Germinal center (tissue), 1 donor: ENCODE data around the gene ZNF57.
"Not testable (repeated sequence)": the region's sequence is repeated elsewhere in the genome, so short reads cannot be mapped to it uniquely, and the experiment has no call there.

ENCODE experiments used
- DNase-seq: peaks from one replicate; pipeline ENCODE4 v3.0.0; 2012; ENCODE audit warnings: mixed read lengths, low spot score

ZNF57 gene

DNA sequence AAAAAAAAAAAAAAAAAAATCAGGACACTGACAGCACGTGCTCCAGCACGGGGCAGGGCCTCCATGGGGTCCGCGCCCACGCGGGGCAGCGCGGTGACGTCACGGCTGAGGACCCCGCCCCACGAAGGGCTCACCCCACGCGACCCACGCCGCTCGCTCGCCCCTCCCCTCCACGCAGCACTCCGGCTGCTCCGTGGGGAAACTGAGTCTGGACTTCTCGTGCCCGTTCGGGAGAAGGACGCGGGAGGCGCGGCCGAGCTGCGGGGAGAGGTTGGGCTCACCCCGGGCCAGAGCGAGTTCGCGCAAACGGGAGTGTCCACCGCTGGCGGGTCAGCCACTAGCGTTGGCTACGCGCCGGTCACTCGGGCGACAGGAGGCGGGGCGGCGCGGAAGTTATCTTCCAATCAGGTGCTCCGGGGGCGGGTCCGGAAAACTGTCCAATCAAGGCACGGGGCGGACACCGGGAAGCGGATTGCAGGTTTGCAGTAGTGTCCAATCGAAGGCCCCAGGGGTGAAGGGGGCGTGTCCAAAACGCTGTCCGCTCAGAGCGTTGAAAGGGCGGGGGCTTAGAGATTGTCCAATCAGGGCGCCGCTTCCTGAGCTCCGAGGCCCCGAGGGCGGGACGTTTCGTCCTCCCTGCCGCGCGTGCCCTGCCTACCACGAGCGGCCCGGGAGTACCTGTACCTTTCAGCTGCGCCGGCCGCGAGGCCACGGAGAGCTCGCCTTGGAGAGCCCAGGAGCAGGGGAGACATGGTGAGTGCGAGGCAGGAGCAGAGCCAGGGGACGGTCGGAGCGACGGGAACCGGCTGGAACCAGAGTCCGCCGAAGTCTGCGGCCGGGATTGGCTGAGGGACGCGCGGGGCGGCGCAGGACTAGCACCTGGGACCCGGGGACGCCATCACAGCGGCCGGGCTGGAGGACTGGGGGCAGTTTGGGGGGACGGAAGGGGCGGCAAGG is at the start of gene ZNF57:
Gene ZNF57, plus strand, starts transcription at position 633 of the 957 bp plus-strand sequence. Its CDS starts 118 bp downstream, at position 751.
- DNase-seq: peak; percentile 99

DNA sequence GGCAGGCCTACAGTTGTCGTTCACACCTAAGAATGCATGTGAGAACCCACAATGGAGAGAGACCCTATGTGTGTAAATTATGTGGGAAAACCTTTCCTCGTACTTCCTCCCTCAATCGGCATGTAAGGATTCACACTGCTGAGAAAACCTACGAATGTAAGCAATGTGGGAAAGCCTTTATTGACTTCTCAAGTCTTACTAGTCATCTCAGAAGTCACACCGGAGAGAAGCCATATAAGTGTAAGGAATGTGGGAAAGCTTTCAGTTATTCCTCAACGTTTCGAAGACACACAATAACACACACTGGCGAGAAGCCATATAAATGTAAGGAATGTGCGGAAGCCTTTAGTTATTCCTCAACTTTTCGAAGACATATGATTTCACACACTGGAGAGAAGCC is 48.1 kb upstream of the ZNF57 start:
- no peak for DNase-seq

DNA sequence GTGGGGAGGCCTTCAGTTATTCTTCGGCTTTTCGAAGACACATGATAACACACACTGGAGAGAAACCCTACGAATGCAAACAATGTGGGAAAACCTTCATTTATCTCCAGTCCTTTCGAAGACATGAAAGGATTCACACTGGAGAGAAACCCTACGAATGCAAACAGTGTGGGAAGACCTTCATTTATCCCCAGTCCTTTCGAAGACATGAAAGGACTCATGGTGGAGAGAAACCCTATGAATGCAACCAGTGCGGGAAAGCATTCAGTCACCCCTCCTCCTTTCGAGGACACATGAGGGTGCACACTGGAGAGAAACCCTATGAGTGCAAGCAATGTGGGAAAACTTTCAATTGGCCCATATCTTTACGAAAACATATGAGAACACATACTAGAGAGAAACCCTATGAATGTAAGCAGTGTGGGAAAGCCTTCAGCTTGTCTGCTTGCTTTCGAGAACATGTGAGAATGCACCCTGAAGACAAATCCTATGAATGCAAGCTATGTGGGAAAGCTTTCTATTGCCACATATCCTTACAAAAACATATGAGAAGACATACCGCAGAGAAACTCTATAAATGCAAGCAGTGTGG is 47.6 kb upstream of the ZNF57 start:
- no peak for DNase-seq

DNA sequence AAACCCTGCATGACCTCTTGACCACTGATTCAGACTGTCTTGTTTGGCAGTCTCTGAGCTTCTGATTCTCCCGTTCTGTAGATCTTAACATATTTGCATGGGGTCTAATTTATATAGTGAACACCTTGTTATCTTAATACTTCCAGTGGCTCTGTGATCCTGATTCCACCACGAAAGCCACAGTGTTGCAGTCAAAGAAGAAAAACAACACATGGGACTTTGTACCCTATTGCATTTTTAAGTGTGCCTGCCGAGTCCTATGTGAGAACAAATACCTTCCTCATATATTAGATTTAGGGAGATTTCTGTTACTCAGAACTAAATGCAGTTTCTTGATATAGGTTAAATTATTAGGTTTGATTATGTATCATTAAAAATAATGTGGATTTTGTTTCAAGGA is 45.9 kb upstream of the ZNF57 start:
- no peak for DNase-seq

DNA sequence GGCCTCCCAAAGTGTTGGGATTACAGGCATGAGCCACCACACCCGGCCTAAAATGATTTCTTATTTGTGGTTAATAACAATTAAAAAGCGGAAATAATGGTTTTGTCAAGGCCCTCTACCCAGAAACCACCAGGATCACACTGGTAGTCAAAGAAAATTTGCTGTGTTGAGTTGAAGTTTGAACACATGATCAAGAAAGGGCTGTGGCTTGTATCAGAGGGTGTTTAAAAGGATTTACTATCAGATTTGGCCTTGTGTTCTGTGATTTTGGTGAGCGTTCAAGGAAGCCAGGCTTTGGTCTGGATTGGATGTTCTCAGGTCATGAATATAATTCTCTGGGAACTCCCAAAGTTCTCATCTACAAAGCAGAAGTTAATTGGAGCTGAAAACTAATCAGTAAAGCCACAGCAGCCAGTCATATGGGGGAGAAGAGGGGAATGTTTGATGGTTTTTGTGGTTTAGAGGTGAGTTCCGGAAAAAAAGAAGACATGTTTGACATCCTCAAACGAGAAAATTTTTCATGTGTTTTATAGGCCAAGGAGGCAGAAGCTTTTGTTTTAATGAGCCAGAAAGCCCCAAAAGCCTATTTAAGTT is 44.2 kb upstream of the ZNF57 start:
- no peak for DNase-seq

DNA sequence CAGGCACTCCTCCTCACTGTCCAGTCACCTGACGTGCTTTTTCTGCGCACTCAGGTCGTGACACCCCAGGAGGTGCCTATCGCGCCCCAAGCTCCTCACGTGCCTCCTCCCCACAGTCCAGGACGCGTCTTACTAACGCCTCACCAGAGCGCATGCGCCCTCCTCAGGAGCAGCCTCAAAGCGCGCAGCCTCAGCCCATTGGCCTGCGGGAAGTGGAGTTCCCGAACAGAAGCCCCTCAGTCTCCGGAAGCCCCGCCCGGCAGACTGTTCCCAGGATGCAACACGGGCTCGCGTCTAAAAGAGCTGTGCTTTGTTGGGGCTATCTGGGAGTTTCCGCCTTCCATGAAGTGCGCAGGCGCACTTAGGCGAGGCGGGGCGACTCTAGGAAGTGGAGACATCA is 41.9 kb upstream of the ZNF57 start:
- no peak for DNase-seq

DNA sequence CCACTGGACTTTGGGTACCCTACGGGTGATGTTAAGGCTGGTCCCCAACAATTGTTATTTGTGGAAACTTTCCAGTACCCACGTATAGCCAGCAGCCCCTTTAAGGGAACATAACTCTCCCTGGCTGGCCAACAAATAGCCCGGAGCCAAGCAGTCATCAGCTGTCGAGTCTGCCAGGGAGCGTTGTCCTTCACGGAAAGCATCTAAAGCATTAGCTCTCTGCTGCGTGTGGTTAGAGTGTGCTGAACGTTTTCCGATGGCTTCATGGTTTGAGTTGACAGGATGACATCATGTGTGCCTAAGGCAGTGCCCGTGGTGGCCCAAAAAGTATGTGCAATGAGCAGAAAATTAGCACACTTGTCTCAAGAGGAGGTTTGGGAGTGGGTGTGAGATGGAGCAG is 36.9 kb upstream of the ZNF57 start:
- no peak for DNase-seq

DNA sequence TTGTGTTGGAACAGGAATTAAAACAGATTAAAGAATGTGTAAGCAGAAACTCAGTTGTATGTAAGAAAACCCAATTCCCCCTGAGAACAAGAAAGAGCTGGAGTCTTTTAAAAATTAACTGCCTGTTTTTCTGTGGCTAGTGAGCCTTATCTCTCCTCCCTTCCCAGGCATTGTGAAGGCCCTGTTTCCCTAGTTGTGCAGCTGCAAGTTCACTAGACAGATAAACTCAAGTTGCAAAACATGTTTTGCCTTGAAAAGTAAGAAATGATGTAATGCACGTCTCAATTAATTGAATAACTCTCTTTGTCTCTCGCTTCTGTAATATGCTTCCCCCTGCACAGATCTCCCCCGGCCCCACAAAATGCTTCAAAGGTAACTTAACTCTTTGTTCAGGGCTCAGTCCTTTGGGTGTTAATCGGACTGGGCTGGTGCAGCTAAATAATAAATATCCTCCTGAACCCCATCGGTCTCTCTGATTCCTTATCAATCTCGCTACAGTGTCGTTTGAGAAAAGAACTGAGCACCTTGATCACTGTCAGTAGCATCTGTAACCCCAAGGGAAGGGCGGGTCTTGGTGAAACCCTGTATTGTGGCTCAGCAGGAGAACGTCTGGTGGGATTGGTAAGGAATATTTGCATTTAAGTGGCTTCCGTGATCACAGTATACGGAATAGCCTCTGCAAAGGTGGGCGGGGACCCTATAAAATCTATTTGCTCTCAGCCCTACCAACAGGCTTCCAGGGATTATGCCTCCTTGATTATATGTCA is 35.2 kb upstream of the ZNF57 start:
- no peak for DNase-seq

DNA sequence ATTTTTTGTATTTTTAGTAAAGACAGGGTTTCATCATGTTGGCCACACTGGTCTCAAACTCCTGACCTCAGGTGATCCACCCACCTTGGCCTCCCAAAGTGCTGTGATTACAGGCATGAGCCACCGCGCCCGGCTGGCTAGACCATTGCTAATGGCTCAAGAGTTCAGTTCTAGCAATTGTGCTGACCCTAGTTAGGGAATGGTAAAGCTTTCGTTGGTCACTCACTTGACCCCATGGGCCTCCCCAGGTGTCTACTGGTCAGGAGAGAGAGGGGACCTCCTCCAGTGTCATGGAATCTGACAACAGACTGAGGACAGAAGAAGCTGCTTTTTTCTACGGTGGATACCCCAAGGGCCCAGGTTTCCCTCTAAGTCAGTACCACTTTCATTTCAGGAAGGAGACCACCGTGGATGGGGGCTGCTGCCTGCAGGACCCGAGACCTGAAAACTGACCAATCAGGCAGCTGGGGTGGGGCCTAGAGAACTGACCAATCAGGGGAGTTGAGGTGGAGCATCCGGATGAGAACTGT is 34.2 kb upstream of the ZNF57 start:
- no peak for DNase-seq

DNA sequence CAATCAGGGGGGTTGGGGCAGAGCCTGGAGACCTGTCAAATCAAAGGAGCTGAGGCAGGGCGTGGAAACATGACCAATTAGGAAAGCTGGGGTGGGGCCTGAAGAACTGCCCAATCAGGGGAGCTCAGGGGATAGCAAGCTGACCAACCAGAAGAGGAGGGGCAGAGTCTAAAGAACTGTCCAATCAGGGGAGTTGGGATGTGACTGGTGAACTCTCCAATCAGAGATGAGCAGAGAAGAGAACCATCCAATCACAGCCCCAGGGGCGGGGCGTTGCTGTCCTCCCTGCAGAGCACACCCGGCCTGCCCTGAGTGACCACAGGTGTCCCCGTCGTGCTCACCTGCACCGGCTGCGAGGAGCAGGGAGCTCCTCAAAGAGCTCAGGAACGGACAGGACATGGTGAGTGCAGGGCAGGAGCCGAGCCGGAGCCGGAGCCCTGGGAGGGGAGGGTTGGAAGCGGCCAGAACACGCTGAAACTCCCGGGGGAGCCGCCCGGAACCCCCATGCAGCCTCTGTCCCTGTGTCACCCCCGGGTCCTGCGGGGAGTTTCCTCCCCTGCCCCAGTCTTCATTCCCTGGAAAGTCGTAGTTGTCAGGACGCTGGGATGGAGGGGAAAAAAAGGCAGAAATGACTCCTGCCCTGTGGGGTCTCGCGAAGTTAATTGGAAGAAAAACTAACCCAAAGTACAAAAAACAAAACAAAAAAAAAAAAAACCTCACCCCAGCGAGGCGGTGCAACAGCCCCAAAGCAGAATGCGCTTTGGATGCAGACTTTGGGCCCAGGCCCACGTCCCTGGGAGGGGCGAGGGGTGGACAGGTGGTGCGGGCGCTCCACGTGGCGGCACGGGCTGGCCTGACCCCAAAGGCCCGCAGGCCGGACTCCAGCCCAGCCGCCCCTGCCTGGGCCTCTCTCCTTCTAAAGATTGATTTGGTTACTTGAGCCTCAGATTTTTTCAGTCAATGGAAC is 33.4 kb upstream of the ZNF57 start, which contains the start of gene ZNF556:
Gene ZNF556, plus strand, starts transcription at position 311 of the 967 bp plus-strand sequence. Its CDS starts 87 bp downstream, at position 398.
- DNase-seq: peak; percentile 19

DNA sequence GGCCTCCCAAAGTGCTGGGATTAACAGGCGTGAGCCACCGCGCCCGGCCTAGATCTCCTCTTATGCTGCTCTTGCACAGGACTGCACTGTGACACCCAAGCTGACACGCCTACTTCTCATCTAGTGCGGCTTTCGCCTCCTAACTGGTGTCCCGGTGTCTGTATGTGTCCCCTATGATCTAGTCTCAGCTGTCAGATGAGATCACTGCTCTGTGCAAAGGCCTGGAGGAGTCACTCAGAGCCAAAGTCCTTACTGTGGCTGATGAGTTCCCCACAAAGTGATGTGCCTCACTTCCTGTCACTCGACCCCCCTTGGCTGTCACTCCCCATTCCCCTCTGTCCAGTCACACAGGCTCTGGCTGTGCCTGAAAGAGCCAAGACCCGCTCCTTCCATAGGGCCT is 31.1 kb upstream of the ZNF57 start:
- DNase-seq: no peak

DNA sequence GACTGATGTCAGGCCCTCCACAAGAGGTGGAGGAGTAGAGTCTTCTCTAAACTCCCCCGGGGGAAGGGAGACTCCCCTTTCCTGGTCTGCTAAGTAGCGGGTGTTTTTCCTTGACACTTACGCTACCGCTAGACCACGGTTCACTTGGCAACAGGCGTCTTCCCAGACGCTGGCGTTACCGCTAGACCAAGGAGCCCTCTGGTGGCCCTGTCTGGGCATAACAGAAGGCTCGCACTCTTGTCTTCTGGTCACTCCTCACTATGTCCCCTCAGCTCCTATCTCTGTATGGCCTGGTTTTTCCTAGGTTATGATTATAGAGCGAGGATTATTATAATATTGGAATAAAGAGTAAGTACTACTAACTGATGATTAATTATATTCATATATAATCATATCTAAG is 28.6 kb upstream of the ZNF57 start:
- DNase-seq: not testable (repeated sequence)

DNA sequence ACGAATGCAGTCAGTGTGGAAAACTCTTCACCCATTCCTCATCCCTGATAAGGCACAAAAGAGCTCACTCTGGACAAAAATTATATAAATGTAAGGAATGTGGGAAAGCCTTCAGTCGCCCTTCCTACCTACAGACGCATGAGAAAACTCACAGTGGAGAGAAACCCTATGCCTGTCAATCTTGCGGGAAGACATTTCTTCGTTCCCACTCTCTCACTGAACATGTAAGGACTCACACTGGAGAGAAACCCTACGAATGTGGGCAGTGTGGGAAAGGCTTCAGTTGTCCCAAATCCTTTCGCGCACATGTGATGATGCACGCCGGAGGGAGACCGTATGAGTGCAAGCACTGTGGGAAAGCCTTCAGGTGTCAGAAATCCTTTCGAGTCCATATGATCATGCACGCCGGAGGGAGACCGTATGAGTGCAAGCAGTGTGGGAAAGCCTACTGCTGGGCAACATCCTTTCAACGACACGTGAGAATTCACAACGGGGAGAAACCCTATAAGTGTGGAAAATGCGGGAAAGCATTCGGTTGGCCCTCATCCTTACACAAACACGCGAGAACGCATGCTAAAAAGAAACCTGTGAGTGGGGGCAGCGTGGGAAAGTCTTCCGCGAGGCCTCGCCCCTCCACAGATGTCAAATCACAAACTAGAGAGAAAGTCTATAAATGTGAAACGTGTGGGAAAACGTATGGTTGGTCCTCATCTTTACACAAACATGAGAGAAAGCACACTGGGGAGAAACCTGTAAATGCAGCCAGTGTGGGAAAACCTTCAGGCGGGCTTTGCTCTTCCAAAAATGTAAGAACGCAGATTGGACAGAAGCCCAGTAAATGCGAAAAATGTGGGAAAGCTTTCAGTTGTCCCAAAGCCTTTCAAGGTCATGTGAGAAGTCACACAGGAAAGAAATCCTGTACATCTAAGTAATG is 23.1 kb upstream of the ZNF57 start:
- DNase-seq: no peak

DNA sequence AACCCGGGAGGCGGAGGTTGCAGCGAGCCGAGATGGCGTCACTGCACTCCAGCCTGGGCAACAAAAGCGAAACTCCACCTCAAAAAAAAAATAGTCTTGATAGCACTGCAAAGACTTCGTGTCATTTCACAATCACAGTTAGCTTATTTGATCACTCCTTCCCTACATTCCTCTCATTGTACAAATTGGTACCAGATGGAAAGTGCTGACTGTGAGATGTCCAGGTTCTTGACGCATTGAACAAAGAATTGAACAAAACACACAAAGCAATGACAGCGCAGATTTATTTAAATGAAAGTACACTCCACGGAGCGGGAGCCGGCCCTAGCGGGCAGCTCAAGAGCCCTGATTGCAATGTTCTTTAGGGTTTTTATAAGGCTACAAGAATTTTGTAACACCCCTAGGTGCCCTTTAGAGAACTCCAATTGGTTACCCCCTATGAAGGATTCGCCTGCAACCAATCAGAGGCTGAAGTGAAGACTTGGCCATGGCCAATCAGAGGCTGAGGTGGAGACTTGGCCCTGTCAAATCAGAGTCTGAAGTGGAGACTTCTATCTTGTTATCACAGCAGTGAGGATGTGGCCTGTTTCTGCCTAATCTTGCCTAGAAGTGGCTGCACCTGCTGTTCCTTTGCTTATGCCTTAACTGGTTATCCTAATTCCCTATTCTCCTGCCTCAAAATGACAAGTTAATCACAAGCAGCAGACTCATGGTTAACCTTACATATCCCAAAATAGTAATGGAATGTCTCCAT is 16.9 kb upstream of the ZNF57 start:
- DNase-seq: no peak

DNA sequence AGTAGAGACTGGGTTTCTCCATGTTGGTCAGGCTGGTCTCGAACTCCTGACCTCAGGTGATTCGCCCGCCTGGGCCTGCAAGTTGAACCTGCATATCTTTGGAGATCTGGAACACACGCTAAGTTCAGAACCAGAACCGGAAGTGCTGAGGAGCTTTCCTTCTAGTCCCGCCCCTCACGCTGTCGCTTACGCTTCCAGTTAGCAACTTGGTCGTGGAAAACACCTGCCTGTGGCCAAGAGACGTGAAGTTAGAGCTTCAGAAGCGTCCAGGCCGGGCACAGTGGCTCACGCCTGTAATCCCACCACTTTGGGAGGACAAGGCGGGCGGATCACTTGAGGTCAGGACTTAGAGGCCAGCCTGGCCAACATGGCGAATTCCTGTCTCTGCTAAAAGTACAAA is 15.0 kb upstream of the ZNF57 start:
- no peak for DNase-seq

DNA sequence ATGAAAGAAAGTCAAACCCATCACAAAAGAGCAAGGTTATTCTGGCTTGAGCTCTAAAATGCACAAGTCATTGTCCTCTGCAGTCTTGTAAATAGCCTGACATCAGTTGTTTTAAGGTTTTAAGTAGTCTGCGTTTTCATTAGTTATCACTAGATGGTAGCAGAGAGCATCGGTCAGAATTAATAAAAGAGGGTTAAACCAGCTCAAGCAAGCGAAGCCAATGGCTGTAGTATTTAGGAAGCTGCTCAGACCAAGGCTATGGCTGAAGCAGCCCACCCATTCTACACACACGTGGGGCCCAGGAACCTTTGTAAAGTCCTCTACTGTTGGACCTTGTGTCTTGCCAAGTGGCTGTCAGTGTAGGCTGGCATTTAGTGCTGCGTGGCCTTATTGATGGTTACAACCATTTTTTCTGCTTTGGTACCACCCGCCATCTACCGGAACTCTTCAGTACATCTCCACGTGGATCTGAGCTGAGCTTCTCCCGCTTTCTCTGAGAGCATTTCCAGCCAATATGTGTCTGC is 13.3 kb upstream of the ZNF57 start:
- peak; percentile 64 for DNase-seq

DNA sequence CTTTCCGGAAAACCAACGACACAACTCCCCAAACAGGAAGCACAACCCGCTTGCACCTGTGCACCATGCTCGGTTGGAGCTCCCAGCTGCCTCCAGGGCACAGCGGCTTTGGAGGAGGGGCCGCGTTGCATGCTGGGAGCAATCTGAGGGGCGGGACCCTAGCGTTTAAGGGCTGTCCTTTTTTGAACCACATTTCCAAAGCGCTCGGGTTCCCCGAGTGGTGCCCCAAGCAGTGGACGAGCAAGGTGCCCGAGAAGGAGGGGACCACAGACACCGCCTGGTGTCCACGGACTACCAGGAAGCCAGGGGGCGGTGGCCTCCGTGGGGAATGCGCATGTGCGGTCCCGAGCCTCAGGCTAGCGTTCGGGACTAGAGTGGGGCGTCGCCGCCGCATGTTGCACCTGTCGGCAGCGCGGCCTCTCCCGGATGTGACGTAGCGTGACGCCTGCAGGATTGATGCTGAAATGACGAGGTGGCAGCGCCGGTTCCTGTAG is 11.9 kb upstream of the ZNF57 start:
- peak; percentile 49 for DNase-seq

DNA sequence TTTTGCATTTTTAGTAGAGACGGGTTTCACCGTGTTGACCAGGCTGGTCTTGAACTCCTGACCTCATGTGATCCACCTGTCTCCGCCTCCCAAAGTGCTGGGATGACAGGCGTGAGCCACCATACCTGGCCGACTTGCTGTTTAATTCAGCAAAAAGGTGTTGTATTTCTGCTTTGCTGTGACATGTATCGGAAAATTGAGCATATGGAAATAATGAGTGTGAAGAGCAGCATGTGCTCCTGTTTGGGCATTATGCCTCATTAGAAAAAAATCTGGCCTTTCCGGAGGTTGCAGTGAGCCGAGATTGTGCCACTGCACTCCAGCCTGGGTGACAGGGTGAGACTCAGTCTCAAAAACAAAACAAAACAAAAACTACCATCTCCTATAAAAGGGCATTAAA is 10.2 kb upstream of the ZNF57 start:
- DNase-seq: not testable (repeated sequence)
